ENCODE results near the gene SHMT2. TPM values are rescaled to one million over a fixed set of nuclear protein-coding genes. Genes with fewer than 3 reads are reported as not detected.

SHMT2 gene
- total RNA-seq, 2 donors from 2014 or later = 76.7 to 134 TPM

GRCh38 chr12:57255916-57256315, 26.4 kb downstream of the SHMT2 start:
- Mint-ChIP-seq H3K4me3 (no peak overlapping the region), H3K27me3 (ENCODE audit: insufficient read depth) (no peaks in the 10 kb centered on the region), H3K27ac (no peak overlapping the region), H3K36me3 (ENCODE audit: low read depth) (peaks cover 45% of the 10 kb centered on the region), H3K4me1 (peaks cover 8% of the 10 kb centered on the region), H3K9me3 (no peaks in the 10 kb centered on the region)
- 93 to 100% methylated on average over 2 to 6 of the region's 6 CpGs for WGBS, 2 experiments (ENCODE audit: insufficient coverage in 1 of 2, insufficient read length in 1 of 2)
- Histone ChIP-seq H3K9me3 (ENCODE audit: control insufficient read depth, low read length) (no peaks in the 10 kb centered on the region), H3K36me3 (ENCODE audit: control insufficient read depth, insufficient read depth, low read length) (peaks cover 46% of the 10 kb centered on the region), H3K27me3 (ENCODE audit: control insufficient read depth, insufficient read depth, low read length, poor library complexity, severe bottlenecking) (no peaks in the 10 kb centered on the region), H3K4me3 (ENCODE audit: low read length) (no peak overlapping the region), H3K9ac (ENCODE audit: extremely low read depth, low read length, poor library complexity, severe bottlenecking) (no peak overlapping the region), H3K4me1 (ENCODE audit: control insufficient read depth, insufficient read depth, low read length) (peaks cover 8% of the 10 kb centered on the region), H3K27ac (ENCODE audit: low read depth, low read length) (no peak overlapping the region)
- no peak for DNase-seq
- TF ChIP-seq CTCF (conservative IDR thresholded peaks at IDR 0.05) = no peak

GRCh38 chr12:57258977-57259970, 29.8 kb downstream of the SHMT2 start:
- Histone ChIP-seq H3K4me3 (ENCODE audit: low read length) (no peak overlapping the region), H3K9me3 (ENCODE audit: control insufficient read depth, low read length) (no peaks in the 10 kb centered on the region), H3K27ac (ENCODE audit: low read depth, low read length) (no peak overlapping the region), H3K36me3 (ENCODE audit: control insufficient read depth, insufficient read depth, low read length) (peaks cover 43% of the 10 kb centered on the region), H3K27me3 (ENCODE audit: control insufficient read depth, insufficient read depth, low read length, poor library complexity, severe bottlenecking) (no peaks in the 10 kb centered on the region), H3K4me1 (ENCODE audit: control insufficient read depth, insufficient read depth, low read length) (peaks cover 21% of the 10 kb centered on the region), H3K9ac (ENCODE audit: extremely low read depth, low read length, poor library complexity, severe bottlenecking) (no peak overlapping the region)
- Mint-ChIP-seq H3K36me3 (ENCODE audit: low read depth) (peaks cover 43% of the 10 kb centered on the region), H3K27ac (no peak overlapping the region), H3K4me1 (peaks cover 30% of the 10 kb centered on the region), H3K4me3 (no peak overlapping the region), H3K9me3 (no peaks in the 10 kb centered on the region), H3K27me3 (ENCODE audit: insufficient read depth) (no peaks in the 10 kb centered on the region)
- no peak for TF ChIP-seq CTCF (conservative IDR thresholded peaks at IDR 0.05)
- DNase-seq = no peak
- WGBS, 2 experiments (ENCODE audit: insufficient coverage in 1 of 2, insufficient read length in 1 of 2) = 87 to 96% methylated on average over 5 to 6 of the region's 6 CpGs

GRCh38 chr12:57260366-57260765, 30.9 kb downstream of the SHMT2 start:
- H3K4me1 Mint-ChIP-seq = peaks cover 30% of the 10 kb centered on the region
- Histone ChIP-seq H3K36me3 (ENCODE audit: control insufficient read depth, insufficient read depth, low read length) (peaks cover 50% of the 10 kb centered on the region), H3K9me3 (ENCODE audit: control insufficient read depth, low read length) (no peaks in the 10 kb centered on the region), H3K9ac (ENCODE audit: extremely low read depth, low read length, poor library complexity, severe bottlenecking) (no peak overlapping the region), H3K27ac (ENCODE audit: low read depth, low read length) (no peak overlapping the region), H3K4me1 (ENCODE audit: control insufficient read depth, insufficient read depth, low read length) (peaks cover 21% of the 10 kb centered on the region), H3K4me3 (ENCODE audit: low read length) (no peak overlapping the region), H3K27me3 (ENCODE audit: control insufficient read depth, insufficient read depth, low read length, poor library complexity, severe bottlenecking) (no peaks in the 10 kb centered on the region)
- H3K4me3 Mint-ChIP-seq = no peak overlapping the region
- peaks cover 46% of the 10 kb centered on the region for H3K36me3 Mint-ChIP-seq (ENCODE audit: low read depth)
- no peak for TF ChIP-seq CTCF (conservative IDR thresholded peaks at IDR 0.05)
- no peaks in the 10 kb centered on the region for H3K9me3 Mint-ChIP-seq
- H3K27ac Mint-ChIP-seq = peak overlapping the region; percentile 9
- 63 to 88% methylated on average over 1 to 4 of the region's 4 CpGs for WGBS, 2 experiments (ENCODE audit: insufficient coverage in 1 of 2, insufficient read length in 1 of 2)
- no peak for DNase-seq
- H3K27me3 Mint-ChIP-seq (ENCODE audit: insufficient read depth) = no peaks in the 10 kb centered on the region

Data from endodermal cell (in vitro differentiated cells).